K562 (cell line): ENCODE measurements around the gene FCHSD1. TPM values are rescaled to one million over a fixed set of nuclear protein-coding genes. Genes with fewer than 3 reads are reported as not detected.

Source experiments
- ATAC-seq: fragments of 200-7000 bp; cut with Tn5 transposase; 3 replicates; pipeline ENCODE4 v1.9.1; 2020; ENCODE audit warnings: moderate library complexity
- BruUV-seq: library from RNA; stranded (reverse); fragments of 400-500 nt; replicated peaks from 2 replicates; lab custom pipeline; 2021; lab: Mats Ljungman, UMichigan
- CTCF ChIA-PET: fragments of 300-600 bp; formaldehyde crosslinking; extraction: SDS; loops from one replicate; lab custom pipeline; 2021; ENCODE audit warnings: low intra/inter-chr PET ratio; lab: Yijun Ruan, JAX
- POLR2A ChIA-PET: fragments of 300-600, 350-650 bp; sonication (Branson Sonifier 250); formaldehyde crosslinking; extraction: SDS; loops from one replicate; lab custom pipeline; 2021; ENCODE audit warnings: antibody characterized with exemption, inconsistent platforms; lab: Yijun Ruan, JAX
- DNase-seq, 4 experiments: peaks; one replicate each; pipeline versions ENCODE4 v3.0.0 to v3.0.0-alpha.2; 2011 to 2018; ENCODE audit warnings: low spot score in 3 of 4, mixed read lengths in 3 of 4; ENCODE audit errors: extremely low read depth in 1 of 4
- FAIRE-seq: peaks from 2 replicates; lab custom pipeline; 2011; peaks lifted over from hg19 to GRCh38; lab: Jason Lieb, UNC
- H2AFZ ChIP-seq: 2 replicates; pipeline ENCODE4 v1.6.0; 2011; ENCODE audit warnings: low read depth, low read length, control low read depth, inconsistent platforms
- H3K27ac ChIP-seq: fragments of 200-600 bp; 3 replicates; pipeline ENCODE4 v1.8.0; 2011; ENCODE audit warnings: low read depth, mild to moderate bottlenecking, control low read depth, inconsistent platforms, low read length, moderate library complexity, mixed read lengths; ENCODE audit errors: extremely low read depth
- H3K27me3 ChIP-seq, 2 experiments: fragments of 300-600 bp in 1 of 2; 2 replicates in 1 of 2; 3 replicates in 1 of 2; pipeline versions ENCODE4 v1.6.0 to v1.8.0; 2011; ENCODE audit warnings: inconsistent platforms in 2 of 2, low read length in 2 of 2, mild to moderate bottlenecking in 1 of 2, mixed read lengths in 1 of 2, moderate library complexity in 1 of 2; ENCODE audit not compliant: control insufficient read depth in 2 of 2, insufficient read depth in 2 of 2
- H3K36me3 ChIP-seq: fragments of 300-600 bp; 3 replicates; pipeline ENCODE4 v1.8.0; 2011; ENCODE audit warnings: mild to moderate bottlenecking, low read length, inconsistent platforms; ENCODE audit not compliant: control insufficient read depth, insufficient read depth
- H3K4me1 ChIP-seq, 2 experiments: fragments of 200-600 bp in 1 of 2; replicated peaks in 1 of 2; 2 replicates in 1 of 2; 3 replicates in 1 of 2; pipeline versions ENCODE4 v1.5.1 to v1.8.0; 2011; ENCODE audit warnings: inconsistent platforms in 2 of 2, low read length in 2 of 2, mild to moderate bottlenecking in 1 of 2, mixed read lengths in 1 of 2, moderate library complexity in 1 of 2; ENCODE audit not compliant: control insufficient read depth in 2 of 2, insufficient read depth in 2 of 2
- H3K4me2 ChIP-seq: 2 replicates; pipeline ENCODE4 v1.6.1; 2011; ENCODE audit warnings: low read length, control low read depth, inconsistent platforms, mixed read lengths; ENCODE audit not compliant: insufficient read depth
- H3K4me3 ChIP-seq: fragments of 200-600 bp; sonication (generic), shearing (Covaris generic); 2 replicates; pipeline ENCODE4 v1.5.1; 2016; ENCODE audit warnings: control low read depth, inconsistent platforms
- H3K79me2 ChIP-seq: fragments of 200-600 bp; 3 replicates; pipeline ENCODE4 v1.8.0; 2011; ENCODE audit warnings: low read length, inconsistent platforms; ENCODE audit not compliant: control insufficient read depth, insufficient read depth
- H3K9ac ChIP-seq, 2 experiments: 2 replicates each; pipeline versions ENCODE4 v1.6.0 to v1.6.1; 2011; ENCODE audit warnings: low read depth in 2 of 2, low read length in 2 of 2, control low read depth in 1 of 2, inconsistent platforms in 1 of 2, mild to moderate bottlenecking in 1 of 2, mixed read lengths in 1 of 2; ENCODE audit not compliant: insufficient read depth in 1 of 2
- H3K9me1 ChIP-seq: one replicate; pipeline ENCODE4 v1.6.0; 2011; ENCODE audit warnings: inconsistent platforms, mild to moderate bottlenecking, low read length, moderate library complexity; ENCODE audit not compliant: control insufficient read depth, insufficient read depth
- H3K9me3 ChIP-seq: replicated peaks from 2 replicates; pipeline ENCODE4 v1.5.1; 2011; ENCODE audit warnings: low read depth, low read length, inconsistent platforms; ENCODE audit not compliant: control insufficient read depth, insufficient read depth
- H4K20me1 ChIP-seq: replicated peaks from 2 replicates; pipeline ENCODE4 v1.6.1; 2011; ENCODE audit warnings: low read length, inconsistent platforms, mixed read lengths; ENCODE audit not compliant: control insufficient read depth, insufficient read depth
- ATF6 ChIP-seq: sonication (generic); formaldehyde crosslinking; IDR thresholded peaks from 2 replicates; pipeline ENCODE4 v1.4.0; 2020; ENCODE audit warnings: mild to moderate bottlenecking, missing genetic modification reagents
- ETV5 ChIP-seq: sonication (generic); formaldehyde crosslinking; IDR thresholded peaks from 2 replicates; pipeline ENCODE4 v1.4.0; 2020; ENCODE audit warnings: low read depth, mild to moderate bottlenecking, missing genetic modification reagents
- HOXB6 ChIP-seq: fragments of 250-450 bp; sonication (Bioruptor Pico); IDR thresholded peaks from 2 replicates; pipeline ENCODE4 v1.5.1; 2022; ENCODE audit warnings: mild to moderate bottlenecking, borderline replicate concordance
- PREB ChIP-seq: sonication (generic); formaldehyde crosslinking; IDR thresholded peaks from 2 replicates; pipeline ENCODE4 v1.8.1; 2023; ENCODE audit warnings: mild to moderate bottlenecking, missing genetic modification reagents
- SNRNP70 ChIP-seq: fragments of 200-400 bp; formaldehyde crosslinking; optimal IDR thresholded peaks from 2 replicates; pipeline ENCODE3; 2017; ENCODE audit warnings: low read depth, low read length
- WGBS: fragments of 100-300 bp; shearing (Covaris generic); methylation state at CpG from one replicate; pipeline ENCODE4 v1.1.6; 2016; ENCODE audit warnings: low coverage, mixed read lengths; ENCODE audit not compliant: insufficient coverage; ENCODE audit errors: missing lambda C conversion rate; 5-methylcytosine and 5-hydroxymethylcytosine counted together
- in situ Hi-C: fragments of 300-500 bp; cut with MboI; formaldehyde crosslinking; loops from 4 replicates; pipeline ENCODE4 v1.15.0; 2018; ENCODE audit warnings: inconsistent platforms, mixed read lengths
- intact Hi-C: fragments of 100-400 bp; cut with micrococcal nuclease; formaldehyde crosslinking; loops from 2 replicates; pipeline ENCODE4 v1.14.2; 2022
- polyA plus RNA-seq, 8 experiments: library from polyadenylated mRNA; depleted of rRNA in 4 of 8; stranded (reverse) in 5 of 8; unstranded in 3 of 8; fragments of >200 nt; fragmentation: Nextera tagmentation in 2 of 8; fragmentation: Illumina TruSeq in 1 of 8; extraction: Ambion mirVana in 2 of 8; extraction: Trizol in 1 of 8; gene quantifications; 2 replicates each; pipeline versions ENCODE4 v1.2.1 to v1.2.3, GENCODE V29; 2011 to 2014; ENCODE audit warnings: inconsistent platforms in 1 of 8, missing spikeins in 1 of 8
- total RNA-seq, 7 experiments: library from RNA; depleted of rRNA in 6 of 7; stranded (reverse); fragments of >200 nt in 6 of 7; fragmentation: Illumina TruSeq in 2 of 7; extraction: Trizol in 2 of 7; gene quantifications; 2 replicates each; pipeline versions ENCODE4 v1.2.1 to v1.2.3, GENCODE V29; 2011 to 2021; ENCODE audit warnings: low replicate concordance in 1 of 7

Gene FCHSD1
- total and polyA plus RNA-seq, 9 of the 15 experiments (the other 6 are each of a cell fraction or from before 2014, with no cell fraction given), result 0.35 to 37.5 (median 13.6) TPM

- FAIRE-seq, result no peak
- DNase-seq, result peak in 1 of 4 experiments; percentile 27
- Histone ChIP-seq H2AFZ (peak overlapping the region; percentile 43; the same call in 1 of the 2 replicates), H3K27ac (peak overlapping the region; percentile 89), H3K9ac (peak overlapping the region; percentile 46 to 86), H3K9me1 (no peaks in the 10 kb centered on the region), H3K4me1 (peaks cover 3 to 8% of the 10 kb centered on the region in 2 experiments; a peak in 3 of 5 replicates), H3K4me3 (peak overlapping the region; percentile 97), H4K20me1 (no peaks in the 10 kb centered on the region), H3K79me2 (peaks cover 61% of the 10 kb centered on the region), H3K4me2 (peak overlapping the region; percentile 90), H3K27me3 (no peaks in the 10 kb centered on the region), H3K9me3 (no peaks in the 10 kb centered on the region), H3K36me3 (peaks cover 68% of the 10 kb centered on the region)
- TF ChIP-seq HOXB6 (CRISPR knock-in tag) (0 out of 2 replicates have a peak, but pooled peaks have one; percentile 15), ETV5 (CRISPR knock-in tag) (0 out of 2 replicates have a peak, but pooled peaks have one; percentile 28), PREB (peak; percentile 80; the same call in 1 of the 2 replicates), SNRNP70 (no peak), ATF6 (CRISPR knock-in tag) (peak; percentile 67; the same call in 1 of the 2 replicates)
- intact Hi-C loops, result loop anchor here (2.0 to 10.0 kb wide), 3 partner anchors 13 to 1503 kb away; partner anchors contain the start of gene PURA
- ATAC-seq, result no peak
- in situ Hi-C loops, result no loop called here
- WGBS, result 1% methylated on average over 9 of the region's 9 CpGs
- ChIA-PET POLR2A (interaction anchor here (1.3 to 3.6 kb wide), 6 partner anchors 9 to 104 kb away, joined by 3 to 25 read pairs (median 8); no protein-coding TSS in a partner anchor), CTCF (interaction anchor here (0.6 kb wide), 1 partner anchor 26 kb away, joined by 4 read pairs; no protein-coding TSS in a partner anchor)
- BruUV-seq, result TSS peak; percentile 38
Measured at GRCh38 chr5:141617682-141618029, 33.6 kb downstream of the FCHSD1 start.
